Memory B cell (primary cell): Measurements from ENCODE around the gene LRMDA.

Source experiments
- ATAC-seq: fragments of 150-1000 bp; cut with Tn5 transposase; 2 replicates; pipeline ENCODE4 v1.10.0; 2021; ENCODE audit warnings: low read depth, mild to moderate bottlenecking, moderate library complexity
- DNase-seq, 2 donors: peaks; one replicate each; pipeline ENCODE4 v3.0.0; 2022; ENCODE audit warnings: low spot score in 2 of 2
- H3K27ac Mint-ChIP-seq: one replicate; pipeline ENCODE4 v1.8.0; 2022; ENCODE audit warnings: mild to moderate bottlenecking, moderate library complexity, mixed read lengths
- H3K27me3 Mint-ChIP-seq: one replicate; pipeline ENCODE4 v1.8.0; 2022; ENCODE audit warnings: mixed read lengths
- H3K36me3 Mint-ChIP-seq: one replicate; pipeline ENCODE4 v1.8.0; 2022; ENCODE audit warnings: mild to moderate bottlenecking, mixed read lengths
- H3K4me1 Mint-ChIP-seq: one replicate; pipeline ENCODE4 v1.8.0; 2022; ENCODE audit warnings: mixed read lengths
- H3K4me3 Mint-ChIP-seq: one replicate; pipeline ENCODE4 v1.8.0; 2022; ENCODE audit warnings: mild to moderate bottlenecking, moderate library complexity, mixed read lengths
- H3K9me3 Mint-ChIP-seq: one replicate; pipeline ENCODE4 v1.8.0; 2022; ENCODE audit warnings: mixed read lengths

Gene LRMDA

GRCh38 chr10:75476569-75476968 lies 45.1 kb downstream of the LRMDA start:
- ATAC-seq (no peak), DNase-seq (no peak)
- H3K27me3 Mint-ChIP-seq, result peaks cover 3% of the 10 kb centered on the region
- H3K4me1 Mint-ChIP-seq, result no peaks in the 10 kb centered on the region
- no peaks in the 10 kb centered on the region for H3K36me3 Mint-ChIP-seq
- H3K27ac Mint-ChIP-seq, result no peak overlapping the region
- no peak overlapping the region for H3K4me3 Mint-ChIP-seq
- no peaks in the 10 kb centered on the region for H3K9me3 Mint-ChIP-seq

- Mint-ChIP-seq H3K9me3 (no peaks in the 10 kb centered on the region), H3K36me3 (no peaks in the 10 kb centered on the region), H3K27ac (no peak overlapping the region), H3K4me3 (no peak overlapping the region), H3K4me1 (no peaks in the 10 kb centered on the region), H3K27me3 (peaks cover 3% of the 10 kb centered on the region)
- DNase-seq, result no peak
- no peak for ATAC-seq
Measured at GRCh38 chr10:75476985-75477384, 45.6 kb downstream of the LRMDA start.

GRCh38 chr10:75477680-75478079 lies 46.3 kb downstream of the LRMDA start:
- Mint-ChIP-seq H3K4me1 (no peaks in the 10 kb centered on the region), H3K4me3 (no peak overlapping the region), H3K9me3 (no peaks in the 10 kb centered on the region), H3K36me3 (no peaks in the 10 kb centered on the region), H3K27ac (no peak overlapping the region), H3K27me3 (peaks cover 3% of the 10 kb centered on the region)
- no peak for DNase-seq
- ATAC-seq, result no peak

GRCh38 chr10:75480374-75480773 lies 49.0 kb downstream of the LRMDA start:
- no peak for ATAC-seq
- Mint-ChIP-seq H3K27ac (no peak overlapping the region), H3K4me3 (no peak overlapping the region), H3K27me3 (peaks cover 2% of the 10 kb centered on the region), H3K4me1 (no peaks in the 10 kb centered on the region), H3K36me3 (no peaks in the 10 kb centered on the region), H3K9me3 (peaks cover 2% of the 10 kb centered on the region)
- DNase-seq, result no peak

- Mint-ChIP-seq H3K27ac (no peak overlapping the region), H3K27me3 (peaks cover 2% of the 10 kb centered on the region), H3K4me1 (no peaks in the 10 kb centered on the region), H3K4me3 (no peak overlapping the region), H3K9me3 (peaks cover 2% of the 10 kb centered on the region), H3K36me3 (no peaks in the 10 kb centered on the region)
- DNase-seq (no peak), ATAC-seq (no peak)
Measured at GRCh38 chr10:75483188-75483587, 51.8 kb downstream of the LRMDA start.

- peaks cover 2% of the 10 kb centered on the region for H3K9me3 Mint-ChIP-seq
- H3K4me1 Mint-ChIP-seq, result no peaks in the 10 kb centered on the region
- no peak overlapping the region for H3K4me3 Mint-ChIP-seq
- ATAC-seq, result no peak
- peaks cover 2% of the 10 kb centered on the region for H3K27me3 Mint-ChIP-seq
- no peaks in the 10 kb centered on the region for H3K36me3 Mint-ChIP-seq
- no peak overlapping the region for H3K27ac Mint-ChIP-seq
- DNase-seq, result no peak
Measured at GRCh38 chr10:75484717-75485116, 53.3 kb downstream of the LRMDA start.

- Mint-ChIP-seq H3K4me3 (no peak overlapping the region), H3K27me3 (peaks cover 2% of the 10 kb centered on the region), H3K9me3 (peaks cover 2% of the 10 kb centered on the region), H3K36me3 (no peaks in the 10 kb centered on the region), H3K4me1 (no peaks in the 10 kb centered on the region), H3K27ac (no peak overlapping the region)
- no peak for DNase-seq
- ATAC-seq, result no peak
Measured at GRCh38 chr10:75486591-75486990, 55.2 kb downstream of the LRMDA start.

- no peak overlapping the region for H3K27ac Mint-ChIP-seq
- no peaks in the 10 kb centered on the region for H3K36me3 Mint-ChIP-seq
- H3K9me3 Mint-ChIP-seq, result peaks cover 2% of the 10 kb centered on the region
- no peak for DNase-seq
- no peak overlapping the region for H3K4me3 Mint-ChIP-seq
- H3K4me1 Mint-ChIP-seq, result no peaks in the 10 kb centered on the region
- H3K27me3 Mint-ChIP-seq, result peaks cover 2% of the 10 kb centered on the region
- no peak for ATAC-seq
Measured at GRCh38 chr10:75487087-75487754, 55.8 kb downstream of the LRMDA start.

GRCh38 chr10:75487755-75488125 lies 56.3 kb downstream of the LRMDA start:
- Mint-ChIP-seq H3K9me3 (peaks cover 2% of the 10 kb centered on the region), H3K4me3 (no peak overlapping the region), H3K27ac (no peak overlapping the region), H3K4me1 (no peaks in the 10 kb centered on the region), H3K36me3 (no peaks in the 10 kb centered on the region), H3K27me3 (peaks cover 2% of the 10 kb centered on the region)
- ATAC-seq (no peak), DNase-seq (no peak)

- no peak for DNase-seq
- Mint-ChIP-seq H3K27me3 (peaks cover 3% of the 10 kb centered on the region), H3K4me1 (no peaks in the 10 kb centered on the region), H3K36me3 (no peaks in the 10 kb centered on the region), H3K4me3 (no peak overlapping the region), H3K9me3 (no peaks in the 10 kb centered on the region), H3K27ac (no peak overlapping the region)
- no peak for ATAC-seq
Measured at GRCh38 chr10:75492173-75492925, 60.9 kb downstream of the LRMDA start.

- Mint-ChIP-seq H3K4me1 (no peaks in the 10 kb centered on the region), H3K27me3 (peaks cover 6% of the 10 kb centered on the region), H3K27ac (no peak overlapping the region), H3K9me3 (no peaks in the 10 kb centered on the region), H3K4me3 (no peak overlapping the region), H3K36me3 (no peaks in the 10 kb centered on the region)
- ATAC-seq (no peak), DNase-seq (no peak)
Measured at GRCh38 chr10:75493464-75493863, 62.0 kb downstream of the LRMDA start.

GRCh38 chr10:75495434-75496190 lies 64.2 kb downstream of the LRMDA start:
- no peak for DNase-seq
- H3K4me3 Mint-ChIP-seq, result no peak overlapping the region
- no peaks in the 10 kb centered on the region for H3K36me3 Mint-ChIP-seq
- H3K27me3 Mint-ChIP-seq, result peaks cover 7% of the 10 kb centered on the region
- H3K27ac Mint-ChIP-seq, result no peak overlapping the region
- no peak for ATAC-seq
- peaks cover 2% of the 10 kb centered on the region for H3K9me3 Mint-ChIP-seq
- no peaks in the 10 kb centered on the region for H3K4me1 Mint-ChIP-seq

- peaks cover 2% of the 10 kb centered on the region for H3K9me3 Mint-ChIP-seq
- no peaks in the 10 kb centered on the region for H3K36me3 Mint-ChIP-seq
Measured at GRCh38 chr10:75496191-75496567, 64.8 kb downstream of the LRMDA start.

More at GRCh38 chr10:75496191-75496567, 64.8 kb downstream of the LRMDA start:
- no peak for ATAC-seq
- Mint-ChIP-seq H3K27ac (no peak overlapping the region), H3K4me3 (no peak overlapping the region), H3K4me1 (no peaks in the 10 kb centered on the region), H3K27me3 (peaks cover 7% of the 10 kb centered on the region)
- no peak for DNase-seq
